GM23338 (cell line): ENCODE measurements around the gene SPRY2. TPM values are rescaled to one million over a fixed set of nuclear protein-coding genes. Genes with fewer than 3 reads are reported as not detected.

ENCODE experiments used
- ATAC-seq: fragments of 200-7000 bp; cut with Tn5 transposase; 3 replicates; pipeline ENCODE4 v1.9.1; 2020
- DNase-seq: peaks from one replicate; pipeline ENCODE4 v3.0.0-alpha.2; 2015; ENCODE audit warnings: low spot score
- H2AFZ ChIP-seq: fragments of 200-600 bp; sonication (generic); 2 replicates; pipeline ENCODE4 v1.8.0; 2016; ENCODE audit warnings: antibody characterized with exemption, mild to moderate bottlenecking, moderate library complexity
- H3F3A ChIP-seq: fragments of 200-600 bp; sonication (generic); replicated peaks from 2 replicates; pipeline ENCODE4 v1.8.0; 2017; ENCODE audit warnings: antibody characterized with exemption, mixed run types, low read depth
- H3K27ac ChIP-seq: fragments of 200-600 bp; sonication (generic); 2 replicates; pipeline ENCODE4 v1.6.1; 2016; ENCODE audit warnings: low read depth
- H3K27me3 ChIP-seq: fragments of 200-600 bp; sonication (generic); 2 replicates; pipeline ENCODE4 v1.8.0; 2016; ENCODE audit warnings: mild to moderate bottlenecking, mixed run types, moderate library complexity; ENCODE audit not compliant: insufficient read depth
- H3K36me3 ChIP-seq: fragments of 200-600 bp; sonication (generic); 2 replicates; pipeline ENCODE4 v1.8.0; 2016; ENCODE audit warnings: mild to moderate bottlenecking; ENCODE audit not compliant: insufficient read depth
- H3K4me1 ChIP-seq: fragments of 200-600 bp; sonication (generic); 2 replicates; pipeline ENCODE4 v1.8.0; 2016; ENCODE audit warnings: mild to moderate bottlenecking, moderate library complexity; ENCODE audit not compliant: insufficient read depth
- H3K4me2 ChIP-seq: fragments of 200-600 bp; sonication (generic); 2 replicates; pipeline ENCODE4 v1.7.1; 2017; ENCODE audit warnings: mixed run types
- H3K4me3 ChIP-seq: fragments of 200-600 bp; sonication (generic); 2 replicates; pipeline ENCODE4 v1.6.1; 2016; ENCODE audit warnings: mixed run types
- H3K79me2 ChIP-seq: fragments of 200-600 bp; sonication (generic); replicated peaks from 2 replicates; pipeline ENCODE4 v1.8.0; 2017; ENCODE audit warnings: mild to moderate bottlenecking; ENCODE audit not compliant: insufficient read depth
- H3K9me2 ChIP-seq: fragments of 200-600 bp; sonication (generic); 2 replicates; pipeline ENCODE4 v1.8.0; 2017; ENCODE audit not compliant: insufficient read depth
- H4K20me1 ChIP-seq: fragments of 200-600 bp; sonication (generic); replicated peaks from 2 replicates; pipeline ENCODE4 v1.8.0; 2017; ENCODE audit warnings: mild to moderate bottlenecking; ENCODE audit not compliant: insufficient read depth
- H3K27ac Mint-ChIP-seq: 2 replicates; pipeline ENCODE4 v1.8.0; 2020; ENCODE audit warnings: inconsistent platforms, mild to moderate bottlenecking, moderate library complexity, mixed read lengths
- H3K27me3 Mint-ChIP-seq: 3 replicates; pipeline ENCODE4 v1.8.0; 2022; ENCODE audit warnings: low read depth, mild to moderate bottlenecking, moderate library complexity, mixed read lengths, inconsistent platforms; ENCODE audit not compliant: insufficient read depth, poor library complexity
- H3K36me3 Mint-ChIP-seq: 3 replicates; pipeline ENCODE4 v1.8.0; 2021; ENCODE audit warnings: low read depth, mild to moderate bottlenecking, inconsistent platforms, moderate library complexity, mixed read lengths
- H3K4me1 Mint-ChIP-seq: 3 replicates; pipeline ENCODE4 v1.8.0; 2020; ENCODE audit warnings: mild to moderate bottlenecking, inconsistent platforms, mixed read lengths
- H3K4me3 Mint-ChIP-seq: 3 replicates; pipeline ENCODE4 v1.8.0; 2021; ENCODE audit warnings: moderate library complexity, mild to moderate bottlenecking, inconsistent platforms, mixed read lengths
- H3K9me3 Mint-ChIP-seq: 3 replicates; pipeline ENCODE4 v1.8.0; 2020; ENCODE audit warnings: moderate library complexity, mild to moderate bottlenecking, inconsistent platforms, mixed read lengths
- CREB1 ChIP-seq: fragments of 250-450 bp; sonication (Bioruptor Pico); IDR thresholded peaks from 2 replicates; pipeline ENCODE4 v1.5.0; 2020; ENCODE audit warnings: low read depth, mild to moderate bottlenecking, moderate library complexity
- CTCF ChIP-seq, 2 experiments: fragments of 200-600 bp in 1 of 2; sonication (generic) in 1 of 2; conservative IDR thresholded peaks; 2 replicates each; pipeline versions ENCODE4 v1.5.1 to v1.6.1; 2016 to 2017; ENCODE audit warnings: antibody characterized with exemption in 2 of 2, low read depth in 2 of 2, mild to moderate bottlenecking in 2 of 2, moderate library complexity in 1 of 2
- EZH2 ChIP-seq: fragments of 200-600 bp; sonication (generic); IDR thresholded peaks from one replicate; pipeline ENCODE4 v1.8.0; 2017; ENCODE audit warnings: antibody characterized with exemption, mild to moderate bottlenecking, low read depth; ENCODE audit not compliant: unreplicated experiment
- EZH2phosphoT487 ChIP-seq: fragments of 200-600 bp; sonication (generic); IDR thresholded peaks from one replicate; pipeline ENCODE4 v1.8.1; 2018; ENCODE audit warnings: antibody characterized with exemption; ENCODE audit not compliant: unreplicated experiment
- JUNB ChIP-seq: IDR thresholded peaks from one replicate; pipeline ENCODE4 v1.6.1; 2016; ENCODE audit warnings: antibody characterized with exemption; ENCODE audit not compliant: unreplicated experiment
- NANOG ChIP-seq: IDR thresholded peaks from 2 replicates; pipeline ENCODE4 v1.6.1; 2016; ENCODE audit warnings: antibody characterized with exemption, borderline replicate concordance
- POLR2AphosphoS5 ChIP-seq: IDR thresholded peaks from 2 replicates; pipeline ENCODE4 v1.6.1; 2016; ENCODE audit warnings: antibody characterized with exemption, low read depth
- REST ChIP-seq: IDR thresholded peaks from one replicate; pipeline ENCODE4 v1.6.1; 2018; ENCODE audit warnings: antibody characterized with exemption; ENCODE audit not compliant: unreplicated experiment
- STAT1 ChIP-seq: IDR thresholded peaks from one replicate; pipeline ENCODE4 v1.6.1; 2016; ENCODE audit warnings: antibody characterized with exemption; ENCODE audit not compliant: unreplicated experiment
- ZNF114 ChIP-seq: fragments of 250-450 bp; sonication (Bioruptor Pico); IDR thresholded peaks from 2 replicates; pipeline ENCODE4 v1.5.0; 2020; ENCODE audit warnings: mild to moderate bottlenecking, moderate library complexity
- ZNF462 ChIP-seq: fragments of 250-450 bp; sonication (Bioruptor Pico); IDR thresholded peaks from 2 replicates; pipeline ENCODE4 v1.5.0; 2020; ENCODE audit warnings: mild to moderate bottlenecking, moderate library complexity
- polyA plus RNA-seq: library from polyadenylated mRNA; unstranded; fragments of >200 nt; fragmentation: Nextera tagmentation; extraction: Ambion mirVana; gene quantifications from 2 replicates; pipeline ENCODE4 v1.2.1, GENCODE V29; 2016
- total RNA-seq: library from RNA; depleted of rRNA; stranded (reverse); fragments of >200 nt; shearing (Covaris generic); gene quantifications from 2 replicates; pipeline ENCODE4 v1.2.3, GENCODE V29; 2014

SPRY2 gene
- total and polyA plus RNA-seq, 2 experiments from 2014 or later = 21.5 to 39.1 TPM

GRCh38 chr13:80374901-80375300, 34.0 kb upstream of the SPRY2 start:
- H3K4me3 Mint-ChIP-seq = no peak overlapping the region
- H2AFZ ChIP-seq = 0 out of 2 replicates have a peak overlapping the region, but pooled peaks have one; percentile 39
- H4K20me1 ChIP-seq = no peaks in the 10 kb centered on the region
- no peaks in the 10 kb centered on the region for H3F3A ChIP-seq
- no peak overlapping the region for H3K27ac Mint-ChIP-seq
- H3K9me3 Mint-ChIP-seq = no peaks in the 10 kb centered on the region
- no peak overlapping the region for H3K4me2 ChIP-seq
- H3K79me2 ChIP-seq = no peaks in the 10 kb centered on the region
- TF ChIP-seq EZH2phosphoT487 = no peak
- H3K4me1 ChIP-seq = no peaks in the 10 kb centered on the region
- peaks cover 2% of the 10 kb centered on the region for H3K27me3 Mint-ChIP-seq
- no peaks in the 10 kb centered on the region for H3K36me3 ChIP-seq
- no peaks in the 10 kb centered on the region for H3K27me3 ChIP-seq
- H3K36me3 Mint-ChIP-seq = no peaks in the 10 kb centered on the region
- no peaks in the 10 kb centered on the region for H3K4me1 Mint-ChIP-seq
- H3K4me3 ChIP-seq = no peak overlapping the region
- no peak overlapping the region for H3K27ac ChIP-seq
- no peaks in the 10 kb centered on the region for H3K9me2 ChIP-seq
- ATAC-seq (no peak), DNase-seq (no peak)

GRCh38 chr13:80374444-80374843, 33.5 kb upstream of the SPRY2 start:
- no peaks in the 10 kb centered on the region for H3K27me3 ChIP-seq
- Mint-ChIP-seq H3K27ac (no peak overlapping the region), H3K4me1 (no peaks in the 10 kb centered on the region), H3K9me3 (no peaks in the 10 kb centered on the region), H3K36me3 (no peaks in the 10 kb centered on the region), H3K27me3 (peaks cover 2% of the 10 kb centered on the region), H3K4me3 (no peak overlapping the region)
- H3K4me1 ChIP-seq = no peaks in the 10 kb centered on the region
- no peak overlapping the region for H3K4me2 ChIP-seq
- no peak overlapping the region for H3K4me3 ChIP-seq
- H2AFZ ChIP-seq = 0 out of 2 replicates have a peak overlapping the region, but pooled peaks have one; percentile 39
- no peaks in the 10 kb centered on the region for H4K20me1 ChIP-seq
- no peak for DNase-seq
- H3K9me2 ChIP-seq = no peaks in the 10 kb centered on the region
- no peaks in the 10 kb centered on the region for H3F3A ChIP-seq
- H3K79me2 ChIP-seq = no peaks in the 10 kb centered on the region
- H3K27ac ChIP-seq = no peak overlapping the region
- no peaks in the 10 kb centered on the region for H3K36me3 ChIP-seq
- ATAC-seq = no peak
- TF ChIP-seq REST (no peak), POLR2AphosphoS5 (no peak), EZH2phosphoT487 (no peak), ZNF114 (no peak), CREB1 (CRISPR knock-in tag) (no peak), STAT1 (no peak), JUNB (no peak), NANOG (no peak), ZNF462 (no peak), EZH2 (no peak), CTCF (conservative IDR thresholded peaks at IDR 0.05; ENCODE audit: low read depth in 2 of 2) (no peak)
